BE2C (cell line): ENCODE results near the gene ZFPM1.
A peak's percentile ranks its signal among the peaks of the same experiment; 100 is the strongest.
"Not testable (repeated sequence)": the region's sequence is repeated elsewhere in the genome, so short reads cannot be mapped to it uniquely, and the experiment has no call there.

Experiments
- DNase-seq: peaks from one replicate; pipeline ENCODE4 v3.0.0-alpha.2; 2020
- H3K27me3 ChIP-seq: fragments of 250-450 bp; sonication (Bioruptor Pico); 2 replicates; pipeline ENCODE4 v1.5.1; 2020; ENCODE audit warnings: mild to moderate bottlenecking
- H3K36me3 ChIP-seq: fragments of 250-450 bp; sonication (Bioruptor Pico); 2 replicates; pipeline ENCODE4 v1.5.1; 2020; ENCODE audit warnings: mild to moderate bottlenecking
- H3K4me1 ChIP-seq: fragments of 250-450 bp; sonication (Bioruptor Pico); 2 replicates; pipeline ENCODE4 v1.5.1; 2020
- H3K4me3 ChIP-seq: 2 replicates; pipeline ENCODE4 v1.5.1; 2011; ENCODE audit warnings: low read depth, low read length
- H3K9me3 ChIP-seq: fragments of 250-450 bp; sonication (Bioruptor Pico); 2 replicates; pipeline ENCODE4 v1.5.1; 2020
- TF ChIP-seq, protein P1 (sequence below): IDR thresholded peaks from 2 replicates; pipeline ENCODE4 v1.5.1; 2012; ENCODE audit warnings: mild to moderate bottlenecking, low read depth, low read length

Gene ZFPM1

DNA sequence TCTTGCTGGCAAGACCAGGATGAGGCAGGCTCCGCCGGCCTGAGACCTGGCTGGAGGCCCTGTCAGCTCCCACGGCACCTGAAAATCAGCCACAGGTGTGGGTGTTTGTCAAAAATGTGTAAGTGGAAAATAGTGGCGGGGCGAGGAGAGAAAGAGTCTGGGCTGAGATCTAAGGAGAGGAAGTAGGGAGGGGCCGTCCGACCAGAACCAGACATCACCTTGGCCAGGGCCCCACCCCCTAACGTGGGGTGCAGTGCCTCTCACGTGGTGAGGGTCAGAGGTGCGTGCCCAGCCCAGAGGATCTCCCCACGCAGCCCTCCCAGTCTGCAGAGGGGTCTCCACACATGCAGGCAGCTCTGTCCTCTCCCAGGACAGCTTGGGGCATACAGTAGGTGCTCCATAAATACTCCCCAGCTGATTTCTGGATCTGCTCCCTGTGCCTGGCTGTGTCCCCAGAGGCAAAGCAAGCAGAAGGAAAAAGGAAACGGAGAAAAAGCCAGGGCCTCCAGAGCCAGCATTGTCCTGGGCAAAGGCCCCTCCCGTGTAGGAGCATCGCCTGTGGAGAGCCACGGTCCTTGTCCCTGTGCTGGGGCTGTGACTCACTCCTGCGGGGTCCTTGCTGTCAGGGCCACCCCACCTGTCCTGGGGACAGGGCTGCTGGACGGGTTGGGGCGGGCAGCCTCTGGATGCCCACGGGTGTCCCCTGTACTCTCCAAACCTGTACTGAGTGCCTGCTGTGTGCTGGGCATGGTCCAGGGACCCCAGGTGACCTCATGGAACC, 16.7 kb downstream of the ZFPM1 start:
- Histone ChIP-seq H3K4me3 (no peak overlapping the region), H3K4me1 (peaks cover 39% of the 10 kb centered on the region), H3K36me3 (no peaks in the 10 kb centered on the region), H3K9me3 (no peaks in the 10 kb centered on the region), H3K27me3 (no peaks in the 10 kb centered on the region)
- no peak for DNase-seq
- TF ChIP-seq, protein P1, sequence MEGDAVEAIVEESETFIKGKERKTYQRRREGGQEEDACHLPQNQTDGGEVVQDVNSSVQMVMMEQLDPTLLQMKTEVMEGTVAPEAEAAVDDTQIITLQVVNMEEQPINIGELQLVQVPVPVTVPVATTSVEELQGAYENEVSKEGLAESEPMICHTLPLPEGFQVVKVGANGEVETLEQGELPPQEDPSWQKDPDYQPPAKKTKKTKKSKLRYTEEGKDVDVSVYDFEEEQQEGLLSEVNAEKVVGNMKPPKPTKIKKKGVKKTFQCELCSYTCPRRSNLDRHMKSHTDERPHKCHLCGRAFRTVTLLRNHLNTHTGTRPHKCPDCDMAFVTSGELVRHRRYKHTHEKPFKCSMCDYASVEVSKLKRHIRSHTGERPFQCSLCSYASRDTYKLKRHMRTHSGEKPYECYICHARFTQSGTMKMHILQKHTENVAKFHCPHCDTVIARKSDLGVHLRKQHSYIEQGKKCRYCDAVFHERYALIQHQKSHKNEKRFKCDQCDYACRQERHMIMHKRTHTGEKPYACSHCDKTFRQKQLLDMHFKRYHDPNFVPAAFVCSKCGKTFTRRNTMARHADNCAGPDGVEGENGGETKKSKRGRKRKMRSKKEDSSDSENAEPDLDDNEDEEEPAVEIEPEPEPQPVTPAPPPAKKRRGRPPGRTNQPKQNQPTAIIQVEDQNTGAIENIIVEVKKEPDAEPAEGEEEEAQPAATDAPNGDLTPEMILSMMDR: no peak

DNA sequence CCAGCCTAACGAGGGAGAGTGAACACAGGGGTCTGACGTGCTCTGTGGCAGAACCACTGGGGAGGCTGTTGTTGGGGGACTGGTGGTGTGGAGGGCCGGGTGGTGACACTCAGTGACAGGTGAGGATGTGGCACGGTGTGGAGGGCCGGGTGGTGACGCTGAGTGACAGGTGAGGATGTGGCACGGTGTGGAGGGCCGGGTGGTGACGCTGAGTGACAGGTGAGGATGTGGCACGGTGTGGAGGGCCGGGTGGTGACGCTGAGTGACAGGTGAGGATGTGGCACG, 17.3 kb downstream of the ZFPM1 start:
- not testable (repeated sequence) for H3K9me3 ChIP-seq, H3K27me3 ChIP-seq, H3K36me3 ChIP-seq, H3K4me3 ChIP-seq, DNase-seq
- H3K4me1 ChIP-seq: peaks cover 37% of the 10 kb centered on the region

DNA sequence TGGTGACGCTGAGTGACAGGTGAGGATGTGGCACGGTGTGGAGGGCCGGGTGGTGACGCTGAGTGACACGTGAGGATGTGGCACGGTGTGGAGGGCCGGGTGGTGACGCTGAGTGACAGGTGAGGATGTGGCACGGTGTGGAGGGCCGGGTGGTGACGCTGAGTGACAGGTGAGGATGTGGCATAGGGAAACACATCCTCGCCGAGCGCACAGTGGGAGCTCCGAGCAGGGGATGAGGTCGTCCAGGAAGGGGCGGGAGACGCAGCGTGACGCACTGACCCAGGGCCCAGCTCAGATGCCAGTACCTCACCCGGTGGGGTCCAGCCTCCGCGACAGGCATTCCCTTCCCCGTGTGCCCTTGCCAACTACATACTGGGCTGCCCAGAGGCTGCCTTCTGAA, 17.6 kb downstream of the ZFPM1 start:
- DNase-seq, H3K9me3 ChIP-seq, H3K4me3 ChIP-seq, H3K27me3 ChIP-seq, H3K36me3 ChIP-seq: not testable (repeated sequence)
- H3K4me1 ChIP-seq: peaks cover 34% of the 10 kb centered on the region

- no peak for DNase-seq
- Histone ChIP-seq H3K4me3 (no peak overlapping the region), H3K9me3 (no peaks in the 10 kb centered on the region), H3K36me3 (no peaks in the 10 kb centered on the region), H3K27me3 (no peaks in the 10 kb centered on the region), H3K4me1 (peaks cover 30% of the 10 kb centered on the region)
- TF ChIP-seq, protein P1: no peak
Observed at GRCh38 chr16:88471115-88471514, 18.0 kb downstream of the ZFPM1 start.

GRCh38 chr16:88471575-88471974, 18.5 kb downstream of the ZFPM1 start:
- Histone ChIP-seq H3K9me3 (no peaks in the 10 kb centered on the region), H3K36me3 (no peaks in the 10 kb centered on the region), H3K4me3 (no peak overlapping the region), H3K27me3 (no peaks in the 10 kb centered on the region), H3K4me1 (peaks cover 30% of the 10 kb centered on the region)
- TF ChIP-seq, protein P1: no peak
- DNase-seq: no peak

DNA sequence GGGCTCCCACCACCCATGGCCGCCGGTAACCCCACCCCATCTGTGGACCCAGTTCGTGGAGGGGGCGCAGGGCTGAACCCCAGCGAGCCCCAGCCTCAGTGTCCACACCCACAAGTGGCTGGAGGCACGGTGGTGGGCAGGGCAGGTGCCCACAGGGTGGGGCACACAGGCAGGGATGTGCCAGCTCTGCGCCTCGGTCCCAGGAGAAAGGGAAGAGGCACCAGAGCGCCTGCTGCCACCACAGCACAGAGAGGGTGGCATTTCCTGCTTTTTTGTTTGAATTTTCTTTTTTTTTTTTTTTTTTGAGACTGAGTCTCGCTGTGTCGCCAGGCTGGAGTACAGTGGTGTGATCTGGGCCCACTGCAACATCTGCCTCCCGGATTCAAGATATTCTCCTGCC, 19.0 kb downstream of the ZFPM1 start:
- Histone ChIP-seq H3K4me3 (no peak overlapping the region), H3K4me1 (peaks cover 30% of the 10 kb centered on the region), H3K27me3 (no peaks in the 10 kb centered on the region), H3K9me3 (no peaks in the 10 kb centered on the region), H3K36me3 (no peaks in the 10 kb centered on the region)
- no peak for DNase-seq
- TF ChIP-seq, protein P1: no peak

DNA sequence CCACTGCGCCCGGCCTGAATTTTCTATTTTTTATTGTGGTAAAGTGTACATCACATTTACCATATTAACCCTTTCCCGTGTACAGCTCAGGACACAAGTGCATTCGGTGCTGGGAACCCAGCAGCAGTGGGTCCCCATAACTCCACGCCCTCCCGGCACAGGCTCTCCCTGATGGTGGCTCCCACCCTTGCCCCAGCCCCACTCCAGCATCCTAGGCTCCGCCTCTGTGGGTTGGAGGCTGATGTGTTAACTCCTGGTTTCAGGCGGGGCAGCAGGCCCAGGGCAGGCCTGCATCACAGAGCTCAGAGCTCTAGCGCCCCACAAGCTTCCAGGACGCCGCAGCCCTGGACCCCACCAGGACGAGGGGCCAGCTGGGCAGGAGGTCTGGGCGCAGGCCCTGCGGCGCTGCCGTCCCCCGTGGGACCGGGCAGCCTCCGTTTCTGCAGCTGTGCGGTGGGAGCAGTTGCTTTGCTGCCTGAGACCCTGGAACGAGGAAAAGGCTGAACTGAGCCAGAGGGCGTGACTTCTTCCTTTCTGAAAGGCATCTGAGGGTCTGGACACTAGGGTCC, 19.6 kb downstream of the ZFPM1 start:
- no peak overlapping the region for H3K4me3 ChIP-seq
- H3K36me3 ChIP-seq: no peaks in the 10 kb centered on the region
- H3K9me3 ChIP-seq: no peaks in the 10 kb centered on the region
- peak; percentile 47 for DNase-seq
- peaks cover 30% of the 10 kb centered on the region for H3K4me1 ChIP-seq
- no peaks in the 10 kb centered on the region for H3K27me3 ChIP-seq
- TF ChIP-seq, protein P1: no peak
